Fibroblast of skin of left biceps (primary cell): ENCODE measurements around the gene KCNIP1.

Experiments used
- DNase-seq, 2 experiments: peaks; one replicate each; pipeline ENCODE4 v3.0.0-alpha.2; 2013; ENCODE audit warnings: low read depth in 2 of 2

Gene KCNIP1

GRCh38 chr5:170628691-170629565 lies 125.1 kb downstream of the KCNIP1 start:
- no peak for DNase-seq

- no peak for DNase-seq
Measured at GRCh38 chr5:170629566-170630175, 125.9 kb downstream of the KCNIP1 start.

- DNase-seq: no peak
Measured at GRCh38 chr5:170630226-170630625, 126.4 kb downstream of the KCNIP1 start.

DNA sequence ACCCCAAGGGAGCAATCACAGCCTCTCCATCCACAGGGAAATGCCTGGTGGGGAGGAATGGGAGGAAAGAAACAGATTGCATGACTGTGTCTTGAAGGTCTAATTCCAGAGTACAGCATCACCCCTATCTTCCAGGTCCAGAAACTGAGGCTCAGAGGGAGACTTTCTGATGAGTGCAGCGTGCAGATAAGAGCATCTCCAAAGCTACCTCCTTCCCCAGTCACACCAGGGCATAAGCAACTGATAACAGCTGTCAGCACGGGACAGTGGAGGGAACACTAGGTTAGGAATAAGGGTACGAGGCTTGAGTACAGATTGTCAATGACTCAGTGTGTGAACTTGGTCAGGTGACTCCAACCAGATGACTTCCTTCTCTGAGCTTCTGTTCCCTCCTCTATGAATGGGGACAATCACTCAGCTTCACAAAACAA lies 126.9 kb downstream of the KCNIP1 start:
- no peak for DNase-seq

DNA sequence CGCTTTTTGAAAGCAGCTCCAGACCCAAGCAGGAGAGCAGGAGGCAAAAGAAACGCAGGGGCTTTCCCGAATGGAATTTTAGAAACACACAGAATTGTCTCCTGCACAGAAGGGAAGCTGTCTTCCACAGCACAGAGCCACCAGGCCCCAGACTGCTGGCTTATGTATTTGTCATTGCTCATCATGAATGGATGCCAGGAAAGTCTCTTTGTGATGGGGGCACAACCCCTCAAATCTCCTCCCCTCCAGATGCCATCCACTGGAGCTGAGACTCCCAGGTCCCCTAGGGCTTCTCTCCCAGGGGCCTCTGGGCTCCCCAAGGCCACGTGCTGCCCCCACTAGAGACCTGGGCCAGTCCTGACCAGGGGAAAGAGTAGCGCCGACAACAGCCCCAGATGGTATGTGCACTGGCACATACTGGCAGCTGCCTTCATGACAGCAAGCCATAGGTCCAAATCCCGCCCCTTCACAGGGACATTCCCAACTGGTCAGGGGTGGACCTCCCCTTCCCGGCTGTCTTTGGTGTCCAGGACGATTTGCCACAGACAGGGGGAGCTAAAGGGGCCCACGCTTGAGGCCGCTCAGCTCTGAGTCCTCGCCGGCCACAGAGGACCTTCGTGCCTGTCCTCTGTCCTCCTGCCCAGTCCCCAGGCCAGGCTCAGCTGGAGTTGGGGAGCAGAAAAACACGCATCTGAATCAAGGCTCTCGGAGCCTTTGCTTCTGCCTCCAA lies 127.8 kb downstream of the KCNIP1 start:
- DNase-seq: no peak

- DNase-seq: no peak
Measured at GRCh38 chr5:170632266-170632984, 128.6 kb downstream of the KCNIP1 start.

DNA sequence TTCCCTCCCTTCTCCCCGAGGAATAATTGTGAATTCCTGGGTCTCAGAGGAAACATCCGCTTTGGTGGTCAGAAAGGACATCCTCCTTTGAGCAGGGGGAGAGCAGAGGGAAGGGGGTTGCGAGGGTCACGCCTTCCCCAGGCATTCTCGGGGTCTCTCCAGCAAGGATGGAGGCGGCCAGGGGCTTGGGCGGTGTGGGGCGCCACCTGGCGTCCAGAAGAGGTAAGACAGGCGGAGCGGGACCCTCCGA lies 129.1 kb downstream of the KCNIP1 start:
- no peak for DNase-seq

- peak; percentile 75 to 81 for DNase-seq
Measured at GRCh38 chr5:170633235-170634081, 129.6 kb downstream of the KCNIP1 start.

GRCh38 chr5:170634256-170634990 lies 130.6 kb downstream of the KCNIP1 start:
- no peak for DNase-seq

DNA sequence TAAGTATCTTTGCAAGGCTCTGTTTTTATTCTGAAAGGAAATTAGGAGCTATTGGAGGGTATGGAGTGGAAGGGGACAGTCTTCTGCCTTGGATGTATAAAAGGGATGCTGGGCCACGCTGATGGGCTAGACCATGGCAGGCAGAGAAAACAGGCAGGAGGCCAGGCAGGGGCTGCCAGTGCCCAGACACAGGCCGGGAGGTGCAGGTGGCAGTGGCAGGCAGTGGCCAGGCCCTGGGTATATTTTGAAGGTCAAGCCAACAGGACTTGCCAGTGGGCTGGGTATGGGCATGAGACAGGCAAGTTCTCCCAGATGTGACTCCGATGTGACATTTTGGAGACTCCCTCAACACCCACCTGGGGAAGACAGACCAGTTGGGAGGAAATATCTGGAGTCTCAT lies 131.9 kb downstream of the KCNIP1 start:
- DNase-seq: no peak

DNA sequence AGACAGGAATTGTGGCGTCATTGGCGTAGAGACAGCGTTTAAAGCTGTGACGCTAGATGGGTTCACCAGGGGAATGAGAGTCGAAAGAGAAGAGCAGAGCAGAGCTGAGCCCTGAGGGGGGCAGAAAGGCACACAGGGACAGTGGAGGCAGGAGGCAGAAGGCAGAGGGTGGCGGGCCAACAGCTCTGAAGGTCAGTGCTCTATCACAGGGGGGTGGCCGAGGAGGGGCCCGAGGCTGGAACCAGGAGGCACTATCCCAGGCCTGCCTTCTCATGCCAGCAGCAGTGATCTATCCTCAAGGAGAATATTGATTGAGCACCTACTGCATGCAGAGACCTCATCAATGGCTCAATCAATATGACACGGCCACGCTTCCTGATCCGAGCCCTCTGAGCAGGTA lies 132.4 kb downstream of the KCNIP1 start:
- DNase-seq: no peak

DNA sequence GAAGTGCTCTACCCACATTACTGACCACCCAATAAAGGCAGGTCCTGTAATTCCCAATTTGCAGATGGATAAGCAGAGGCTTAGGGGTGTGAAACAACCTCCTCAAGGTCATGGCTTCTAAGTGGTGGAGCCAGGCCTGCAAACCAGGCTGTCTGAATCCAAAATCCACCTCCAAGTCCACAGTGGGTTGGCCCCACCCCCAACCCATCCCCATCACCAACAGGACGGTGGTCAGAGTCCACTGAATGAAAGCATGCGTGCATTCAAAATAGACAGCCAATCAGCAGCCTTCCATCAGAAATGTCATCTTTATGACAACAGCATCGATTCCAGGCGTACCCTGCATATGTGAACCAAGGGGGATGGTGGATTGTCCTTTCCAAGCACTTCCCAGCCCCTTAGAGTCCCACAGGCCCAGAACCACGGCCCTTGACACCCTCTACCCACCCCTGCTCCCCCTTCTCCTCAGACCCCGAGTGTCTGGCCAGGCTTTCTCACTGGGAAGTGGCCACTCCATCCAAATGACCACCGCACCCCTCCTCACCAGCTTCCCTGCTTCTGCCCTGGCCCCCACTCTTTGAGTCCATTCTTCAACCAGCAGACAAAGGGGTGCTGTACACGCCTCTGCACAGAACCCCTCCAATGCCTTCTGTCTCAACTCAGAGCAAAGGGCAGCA lies 133.1 kb downstream of the KCNIP1 start:
- DNase-seq: no peak

DNA sequence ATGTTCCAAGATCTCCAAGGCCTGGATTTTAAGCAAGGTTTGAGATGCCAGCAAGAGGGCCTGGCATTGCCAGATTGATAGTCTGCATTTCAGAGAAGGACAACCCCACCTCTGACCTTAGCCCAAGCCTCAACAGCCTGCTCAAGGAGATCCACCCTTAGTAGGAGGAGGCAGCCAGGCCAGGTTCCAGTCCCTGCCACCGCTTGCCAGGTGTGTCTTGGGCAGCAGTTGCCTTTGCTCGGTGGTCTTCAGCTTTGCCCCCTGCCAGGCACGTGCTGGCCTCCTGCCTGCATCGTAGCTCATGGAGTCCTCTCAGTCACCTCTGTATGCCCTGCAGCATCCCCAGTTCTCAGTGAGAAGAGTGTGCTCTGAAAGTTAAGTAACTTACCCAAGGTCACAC lies 134.2 kb downstream of the KCNIP1 start:
- DNase-seq: no peak

DNA sequence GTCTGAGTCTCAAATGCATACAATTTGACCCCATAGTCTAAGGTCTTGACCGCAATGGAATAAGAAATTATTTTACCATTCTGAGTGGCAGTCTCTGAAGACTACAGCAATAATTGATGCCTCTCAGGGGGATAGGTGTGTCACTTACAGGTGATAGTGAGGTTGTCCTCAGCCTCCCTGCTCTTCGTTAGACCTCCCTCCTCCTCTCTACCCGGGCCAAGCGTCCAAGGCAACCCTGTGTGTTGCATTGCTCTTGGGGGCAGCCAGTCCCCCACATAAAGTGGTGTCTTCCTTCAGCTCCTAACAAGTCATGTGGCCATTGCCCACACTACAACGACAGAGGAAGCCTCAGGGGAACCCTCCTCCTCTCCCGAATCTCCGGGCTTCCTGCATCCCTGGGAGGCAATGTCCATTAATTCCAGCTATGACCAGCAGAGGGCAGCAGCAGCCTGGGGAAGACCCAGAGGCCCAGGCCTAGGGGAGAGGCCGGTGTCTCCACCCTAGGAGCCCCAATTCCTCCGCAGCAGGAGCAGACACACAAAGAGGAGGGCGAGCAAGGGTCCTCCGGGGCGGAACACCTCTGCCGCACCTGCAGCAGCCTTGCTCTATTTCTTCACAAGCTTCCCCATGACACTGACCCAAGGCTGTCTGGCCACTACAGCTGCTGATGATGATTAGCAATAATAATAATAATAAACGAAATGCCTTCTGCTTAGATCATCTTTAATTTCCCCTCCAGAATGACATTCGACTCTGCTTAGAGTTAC lies 134.8 kb downstream of the KCNIP1 start:
- no peak for DNase-seq

DNA sequence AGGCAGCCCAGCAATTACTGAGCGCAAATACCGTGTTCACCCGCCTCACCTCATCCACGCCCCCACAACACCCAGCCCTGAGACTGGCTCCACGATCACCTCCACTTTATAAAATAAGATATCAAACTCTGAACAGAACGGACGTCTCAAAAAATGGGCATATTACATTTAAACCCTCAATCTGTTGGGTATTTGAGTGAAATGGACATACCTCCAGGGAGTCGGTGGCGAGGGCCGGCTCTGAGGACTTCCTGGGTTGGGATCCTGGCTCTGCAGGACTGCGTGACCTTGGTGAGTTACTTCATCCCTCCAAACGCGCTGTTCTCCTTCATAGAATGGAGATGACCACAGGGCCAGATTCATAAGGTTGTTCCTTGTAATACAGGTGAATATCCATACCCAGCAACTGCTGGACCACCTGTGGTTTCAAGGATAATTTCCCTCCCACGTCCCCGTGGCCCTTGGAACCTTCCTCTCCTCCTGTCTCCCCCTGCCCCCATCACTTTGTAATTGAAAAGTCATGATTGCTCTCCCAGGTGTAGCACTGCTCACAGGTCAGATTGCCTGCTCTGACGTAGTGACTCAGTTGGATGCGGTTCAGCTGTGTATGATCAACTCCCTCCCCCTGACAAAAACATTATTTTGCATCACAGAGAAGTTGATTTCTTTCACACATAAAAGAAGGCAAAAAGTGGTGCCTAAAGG lies 135.6 kb downstream of the KCNIP1 start:
- no peak for DNase-seq

DNA sequence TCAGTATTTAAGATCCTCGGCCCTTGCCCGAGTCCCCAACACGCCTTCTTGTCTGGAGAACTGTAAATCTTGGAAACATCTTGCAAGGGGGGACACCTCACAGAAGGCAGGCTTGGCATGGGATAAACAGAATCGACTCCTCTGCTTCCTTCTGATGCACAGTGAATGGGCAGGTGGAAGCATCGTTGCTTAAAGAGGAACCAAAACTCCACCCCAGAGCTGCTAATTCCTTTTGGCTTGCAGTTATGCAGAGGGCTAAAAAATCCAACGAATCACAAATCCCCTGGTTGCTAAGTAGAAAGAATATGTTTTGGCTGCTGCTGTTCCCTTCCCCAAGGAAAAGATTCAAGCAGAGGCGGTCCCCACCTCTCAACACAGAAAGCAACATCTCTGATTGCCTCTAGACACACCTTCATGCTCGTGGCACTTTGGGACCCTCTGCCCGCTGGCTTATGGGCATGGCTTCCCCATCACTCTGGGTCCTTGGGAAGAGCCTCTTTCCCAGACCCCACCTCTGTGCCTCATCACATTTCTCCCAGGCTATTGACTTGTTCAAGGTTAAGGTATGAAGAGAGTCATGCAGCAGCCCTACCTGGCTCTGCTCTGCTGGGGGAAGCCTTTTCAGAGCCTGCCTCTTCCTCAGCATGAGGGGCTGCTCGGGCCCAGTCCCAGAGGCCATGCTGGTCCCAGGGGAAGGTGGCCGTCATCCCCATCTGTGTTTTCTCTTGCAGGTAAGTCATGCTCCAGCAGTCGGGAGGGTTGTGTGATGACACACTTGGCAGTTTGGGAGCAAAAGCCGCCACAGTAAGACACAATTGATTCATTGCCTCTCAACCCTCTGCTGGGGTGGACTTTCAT lies 137.1 kb downstream of the KCNIP1 start:
- no peak for DNase-seq

DNA sequence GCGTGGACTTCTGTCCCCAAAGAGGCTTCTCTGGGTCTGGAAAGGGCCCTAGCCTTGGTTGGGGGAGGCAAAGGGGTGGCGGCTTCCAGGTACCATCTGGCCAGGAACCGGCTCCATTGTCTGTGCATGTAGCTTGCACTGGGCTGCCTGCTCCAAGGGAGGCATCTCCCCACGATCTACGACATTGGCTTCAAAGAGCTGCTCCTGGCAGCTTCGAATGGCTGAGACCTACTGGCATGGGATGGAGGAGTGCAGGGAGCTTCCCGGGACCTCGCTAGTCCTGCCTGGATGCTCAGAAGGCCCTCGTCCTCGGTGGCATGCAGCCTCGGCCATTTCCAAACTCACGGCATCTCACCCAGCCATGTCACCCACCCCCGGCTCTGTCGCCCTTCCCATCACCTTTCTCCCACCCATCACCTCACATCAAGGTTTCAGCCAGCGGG lies 137.8 kb downstream of the KCNIP1 start:
- no peak for DNase-seq
